Stomach (tissue), 9 donors: ENCODE data around the gene RUNDC1. TPM values are rescaled to one million over a fixed set of nuclear protein-coding genes. Genes with fewer than 3 reads are reported as not detected.
"Not testable (repeated sequence)": the region's sequence is repeated elsewhere in the genome, so short reads cannot be mapped to it uniquely, and the experiment has no call there.

Source experiments
- DNase-seq, 2 donors: peaks; one replicate each; pipeline versions ENCODE4 v3.0.0 to v3.0.0-alpha.2; 2013 to 2019
- H3K27ac ChIP-seq, 5 donors: fragments of 200-600 bp in 4 of 5; sonication (generic) in 4 of 5; one replicate each; pipeline ENCODE4 v1.5.1; 2013 to 2019; ENCODE audit warnings: mild to moderate bottlenecking in 1 of 5, moderate library complexity in 1 of 5
- H3K27me3 ChIP-seq, 3 donors: fragments of 200-600 bp; sonication (generic); one replicate each; pipeline ENCODE4 v1.5.1; 2017 to 2019; ENCODE audit warnings: mixed run types in 1 of 3
- H3K36me3 ChIP-seq, 4 donors: fragments of 200-600 bp; sonication (generic); 1 replicate in 3 of 4; 2 replicates in 1 of 4; pipeline ENCODE4 v1.5.1; 2016 to 2019
- H3K4me1 ChIP-seq, 4 donors: fragments of 200-600 bp; sonication (generic); one replicate each; pipeline ENCODE4 v1.5.1; 2016 to 2019
- H3K4me3 ChIP-seq, 4 donors: fragments of 200-600 bp; sonication (generic) in 3 of 4; one replicate each; pipeline ENCODE4 v1.5.1; 2016 to 2019; ENCODE audit warnings: mild to moderate bottlenecking in 1 of 4
- H3K9me3 ChIP-seq, 4 donors: fragments of 200-600 bp; sonication (generic); one replicate each; pipeline ENCODE4 v1.5.1; 2016 to 2019
- EP300 ChIP-seq: sonication (generic); formaldehyde crosslinking; IDR thresholded peaks from one replicate; pipeline ENCODE4 v1.6.1; 2017; ENCODE audit warnings: antibody characterized with exemption
- POLR2A ChIP-seq, 4 donors: fragments of 450-650 bp; IDR thresholded peaks; one replicate each; pipeline ENCODE4 v1.6.1; 2016; ENCODE audit warnings: antibody characterized with exemption in 4 of 4, control low read depth in 2 of 4, mild to moderate bottlenecking in 1 of 4, moderate library complexity in 1 of 4
- POLR2AphosphoS5 ChIP-seq, 3 donors: sonication (generic); formaldehyde crosslinking; IDR thresholded peaks; one replicate each; pipeline ENCODE4 v1.6.1; 2016; ENCODE audit warnings: antibody characterized with exemption in 3 of 3
- WGBS, 5 donors: extraction: QIAGEN DNeasy Blood & Tissue Kit in 3 of 5; methylation state at CpG; one replicate each; pipeline versions ENCODE4 v1.1.5 to v1.1.7; 2013 to 2018; 5-methylcytosine and 5-hydroxymethylcytosine counted together
- intact Hi-C: fragments of 100-400 bp; cut with DNase I; formaldehyde crosslinking; loops from one replicate; pipeline ENCODE4 v1.15.1; 2023; ENCODE audit warnings: low total_unique reads
- polyA plus RNA-seq, 3 donors: library from polyadenylated mRNA; stranded (reverse); fragments of 200-250 nt; gene quantifications; one replicate each; pipeline ENCODE4 v1.2.3, GENCODE V29; 2013
- total RNA-seq, 5 donors: library from RNA; depleted of rRNA; stranded (reverse); fragments of >200 nt; gene quantifications; one replicate each; pipeline versions ENCODE4 v1.1.0 to v1.2.3, GENCODE V29; 2014 to 2016
- TF ChIP-seq, protein P1 (sequence below), 7 experiments: fragments of 450-650 bp in 4 of 7; fragments of 200-600 bp in 3 of 7; sonication (generic) in 3 of 7; IDR thresholded peaks; one replicate each; pipeline ENCODE4 v1.5.1; 2016 to 2019; ENCODE audit warnings: antibody characterized with exemption in 7 of 7, control low read depth in 2 of 7, mild to moderate bottlenecking in 1 of 7
- donor health status: healthy with polysubstance abuse.
- donor health status: Bipolar disorder and iron deficiency.
- donor health status: healthy.

RUNDC1 gene
- total and polyA plus RNA-seq, 8 donors, result 5.8 to 51.6 (median 13.8) TPM

DNA sequence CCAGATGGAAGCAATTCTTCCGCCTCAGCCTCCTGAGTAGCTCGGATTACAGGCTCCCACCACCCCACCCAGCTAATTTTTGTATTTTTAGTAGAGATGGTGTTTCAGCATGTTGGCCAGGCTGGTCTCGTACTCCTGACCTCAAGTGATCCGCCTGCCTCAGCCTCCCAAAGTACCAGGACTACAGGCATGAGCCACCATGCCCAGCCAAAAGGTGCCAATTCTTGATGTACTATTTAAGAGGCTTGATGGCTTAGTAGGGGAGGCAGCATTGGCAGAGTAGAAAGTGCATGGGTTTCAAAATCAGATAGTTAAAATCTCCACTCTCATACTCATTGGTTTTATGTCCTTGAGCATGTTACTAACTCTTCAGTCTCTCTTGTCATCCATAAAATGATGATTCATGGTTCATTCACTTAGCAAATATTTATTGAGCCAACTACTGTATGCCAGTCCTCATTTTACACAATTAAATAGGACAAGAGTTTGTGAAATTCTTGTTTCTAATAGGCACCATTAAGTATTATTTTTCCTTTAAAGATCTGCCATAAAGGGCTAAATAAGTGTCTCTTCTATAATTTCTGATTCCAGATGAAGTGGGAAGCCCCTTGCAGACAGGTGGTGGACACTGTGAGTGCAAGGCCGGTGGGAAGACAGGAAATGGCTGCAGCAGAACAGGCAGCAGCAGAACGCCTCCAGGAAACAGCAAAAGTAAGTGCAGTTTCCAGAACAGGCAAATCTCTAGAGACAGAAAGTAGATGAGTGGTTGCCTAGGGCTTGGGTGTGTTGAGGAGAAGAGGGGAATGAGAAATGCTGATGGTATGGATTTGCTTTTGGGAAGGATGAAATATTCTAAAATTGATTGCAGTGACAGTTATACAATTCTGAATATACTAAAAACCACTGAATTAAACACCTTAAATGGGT is 9.6 kb downstream of the RUNDC1 start:
- Histone ChIP-seq H3K27me3 (no peaks in the 10 kb centered on the region), H3K4me3 (no peak overlapping the region), H3K9me3 (no peaks in the 10 kb centered on the region), H3K27ac (peak overlapping the region in 2 of 5 donors; percentile 11 to 26), H3K4me1 (peaks cover 4 to 30% (median 8%) of the 10 kb centered on the region in 4 donors), H3K36me3 (peaks cover 53 to 98% (median 95%) of the 10 kb centered on the region in 4 donors)
- TF ChIP-seq POLR2A (IDR thresholded peaks at IDR 0.05) (no peak), POLR2AphosphoS5 (IDR thresholded peaks at IDR 0.05) (no peak), EP300 (no peak)
- TF ChIP-seq, protein P1, sequence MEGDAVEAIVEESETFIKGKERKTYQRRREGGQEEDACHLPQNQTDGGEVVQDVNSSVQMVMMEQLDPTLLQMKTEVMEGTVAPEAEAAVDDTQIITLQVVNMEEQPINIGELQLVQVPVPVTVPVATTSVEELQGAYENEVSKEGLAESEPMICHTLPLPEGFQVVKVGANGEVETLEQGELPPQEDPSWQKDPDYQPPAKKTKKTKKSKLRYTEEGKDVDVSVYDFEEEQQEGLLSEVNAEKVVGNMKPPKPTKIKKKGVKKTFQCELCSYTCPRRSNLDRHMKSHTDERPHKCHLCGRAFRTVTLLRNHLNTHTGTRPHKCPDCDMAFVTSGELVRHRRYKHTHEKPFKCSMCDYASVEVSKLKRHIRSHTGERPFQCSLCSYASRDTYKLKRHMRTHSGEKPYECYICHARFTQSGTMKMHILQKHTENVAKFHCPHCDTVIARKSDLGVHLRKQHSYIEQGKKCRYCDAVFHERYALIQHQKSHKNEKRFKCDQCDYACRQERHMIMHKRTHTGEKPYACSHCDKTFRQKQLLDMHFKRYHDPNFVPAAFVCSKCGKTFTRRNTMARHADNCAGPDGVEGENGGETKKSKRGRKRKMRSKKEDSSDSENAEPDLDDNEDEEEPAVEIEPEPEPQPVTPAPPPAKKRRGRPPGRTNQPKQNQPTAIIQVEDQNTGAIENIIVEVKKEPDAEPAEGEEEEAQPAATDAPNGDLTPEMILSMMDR (IDR thresholded peaks at IDR 0.05), result no peak
- no peak for DNase-seq
- WGBS, 5 donors, result 86 to 93% (median 91%) methylated on average over 6 of the region's 6 CpGs
- intact Hi-C loops, result no loop called here

DNA sequence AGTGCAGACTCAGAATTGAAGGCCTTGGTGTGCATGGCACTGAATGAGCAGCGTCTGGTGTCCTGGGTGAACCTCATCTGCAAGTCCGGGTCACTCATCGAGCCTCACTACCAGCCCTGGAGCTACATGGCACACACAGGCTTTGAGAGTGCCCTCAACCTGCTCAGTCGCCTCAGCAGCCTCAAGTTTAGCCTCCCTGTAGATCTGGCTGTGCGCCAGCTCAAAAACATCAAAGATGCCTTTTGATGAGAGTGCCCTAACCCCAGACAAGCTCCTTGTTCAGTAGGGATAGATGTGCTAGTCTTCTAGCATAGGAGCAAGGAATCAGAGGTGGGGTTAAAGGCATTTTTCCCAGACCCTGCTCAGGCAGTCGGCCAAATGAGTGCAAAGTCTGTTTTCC is 11.1 kb downstream of the RUNDC1 start:
- Histone ChIP-seq H3K4me3 (no peak overlapping the region), H3K27ac (no peak overlapping the region), H3K4me1 (peaks cover 0 to 15% (median 0%) of the 10 kb centered on the region in 4 donors), H3K27me3 (no peaks in the 10 kb centered on the region), H3K9me3 (no peaks in the 10 kb centered on the region), H3K36me3 (peaks cover 53 to 89% (median 84%) of the 10 kb centered on the region in 4 donors)
- intact Hi-C loops, result no loop called here
- no peak for DNase-seq
- 92 to 96% (median 94%) methylated on average over 5 to 6 of the region's 6 CpGs for WGBS, 5 donors
- TF ChIP-seq POLR2AphosphoS5 (IDR thresholded peaks at IDR 0.05) (no peak), EP300 (no peak), POLR2A (IDR thresholded peaks at IDR 0.05) (no peak)
- TF ChIP-seq, protein P1 (IDR thresholded peaks at IDR 0.05), result no peak

DNA sequence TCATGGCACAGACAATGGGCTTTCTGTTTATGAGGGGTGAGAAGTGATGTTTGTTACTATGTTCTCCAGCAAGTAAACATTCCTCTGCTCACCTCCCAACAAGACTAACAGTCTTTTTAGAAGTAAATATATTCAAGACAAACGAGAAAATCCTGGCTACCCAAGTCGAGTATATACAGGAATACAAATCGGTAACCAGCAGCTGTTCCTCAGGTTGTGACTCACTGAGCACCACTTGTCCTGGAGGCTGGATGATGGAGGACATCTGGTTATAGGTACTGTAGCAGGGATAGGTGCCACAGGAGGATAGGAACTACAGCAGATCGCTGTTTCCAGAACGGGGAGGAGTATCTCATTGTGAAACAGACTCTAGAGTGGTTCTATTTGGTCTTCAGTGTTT is 12.5 kb downstream of the RUNDC1 start:
- Histone ChIP-seq H3K4me1 (peaks cover 7 to 22% (median 9%) of the 10 kb centered on the region in 4 donors), H3K27me3 (no peaks in the 10 kb centered on the region), H3K4me3 (no peak overlapping the region), H3K27ac (no peak overlapping the region), H3K36me3 (peaks cover 46 to 75% (median 70%) of the 10 kb centered on the region in 4 donors), H3K9me3 (no peaks in the 10 kb centered on the region)
- no peak for DNase-seq
- 70 to 75% (median 73%) methylated on average over 5 of the region's 5 CpGs for whole genome bisulfite sequencing, 5 donors
- intact Hi-C loops, result no loop called here
- TF ChIP-seq, protein P1 (IDR thresholded peaks at IDR 0.05), result no peak
- no peak for TF ChIP-seq POLR2A (IDR thresholded peaks at IDR 0.05)
- no peak for TF ChIP-seq POLR2AphosphoS5 (IDR thresholded peaks at IDR 0.05)
- TF ChIP-seq EP300, result no peak

DNA sequence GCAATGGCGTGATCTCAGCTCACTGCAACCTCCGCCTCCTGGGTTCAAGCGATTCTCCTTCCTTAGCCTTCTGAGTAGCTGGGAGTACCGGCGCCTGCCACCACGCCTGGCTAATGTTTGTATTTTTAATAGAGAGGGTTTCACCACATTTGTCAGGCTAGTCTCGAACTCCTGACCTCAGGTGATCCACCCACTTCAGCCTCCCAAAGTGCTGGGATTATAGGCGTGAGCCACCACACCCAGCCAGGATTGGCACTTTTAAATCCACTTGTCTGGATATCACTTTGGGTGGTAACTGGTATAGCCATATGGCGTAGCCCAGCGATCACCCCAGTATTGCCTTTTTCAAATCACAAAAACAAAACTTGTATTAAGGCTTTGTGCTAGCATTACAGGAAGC is 13.5 kb downstream of the RUNDC1 start:
- Histone ChIP-seq H3K36me3 (peaks cover 39 to 65% (median 60%) of the 10 kb centered on the region in 4 donors), H3K4me1 (peaks cover 7 to 22% (median 12%) of the 10 kb centered on the region in 4 donors)
- H3K9me3 ChIP-seq, intact Hi-C loops, H3K27me3 ChIP-seq, DNase-seq, H3K4me3 ChIP-seq, H3K27ac ChIP-seq: not testable (repeated sequence)
- 78 to 86% (median 83%) methylated on average over 10 of the region's 10 CpGs for WGBS, 5 donors
